Fibroblast of villous mesenchyme (primary cell): ENCODE data around the gene SPTB. TPM values are rescaled to one million over a fixed set of nuclear protein-coding genes. Genes with fewer than 3 reads are reported as not detected.

Experiments
- DNase-seq: peaks from one replicate; pipeline ENCODE4 v3.0.0-alpha.2; 2010; ENCODE audit warnings: low read depth
- H3K4me3 ChIP-seq: 2 replicates; pipeline ENCODE4 v1.5.1; 2011; ENCODE audit warnings: low read depth, mild to moderate bottlenecking, low read length
- total RNA-seq: library from RNA; depleted of rRNA; stranded (reverse); fragments of >200 nt; gene quantifications from 2 replicates; pipeline ENCODE4 v1.2.3, GENCODE V29; 2012
- TF ChIP-seq, protein P1 (sequence below): IDR thresholded peaks from 2 replicates; pipeline ENCODE4 v1.5.1; 2012; ENCODE audit warnings: low read depth, mild to moderate bottlenecking, low read length; ENCODE audit not compliant: insufficient read depth

SPTB gene
- total RNA-seq, 1 donor, result under 0.01 TPM

DNA sequence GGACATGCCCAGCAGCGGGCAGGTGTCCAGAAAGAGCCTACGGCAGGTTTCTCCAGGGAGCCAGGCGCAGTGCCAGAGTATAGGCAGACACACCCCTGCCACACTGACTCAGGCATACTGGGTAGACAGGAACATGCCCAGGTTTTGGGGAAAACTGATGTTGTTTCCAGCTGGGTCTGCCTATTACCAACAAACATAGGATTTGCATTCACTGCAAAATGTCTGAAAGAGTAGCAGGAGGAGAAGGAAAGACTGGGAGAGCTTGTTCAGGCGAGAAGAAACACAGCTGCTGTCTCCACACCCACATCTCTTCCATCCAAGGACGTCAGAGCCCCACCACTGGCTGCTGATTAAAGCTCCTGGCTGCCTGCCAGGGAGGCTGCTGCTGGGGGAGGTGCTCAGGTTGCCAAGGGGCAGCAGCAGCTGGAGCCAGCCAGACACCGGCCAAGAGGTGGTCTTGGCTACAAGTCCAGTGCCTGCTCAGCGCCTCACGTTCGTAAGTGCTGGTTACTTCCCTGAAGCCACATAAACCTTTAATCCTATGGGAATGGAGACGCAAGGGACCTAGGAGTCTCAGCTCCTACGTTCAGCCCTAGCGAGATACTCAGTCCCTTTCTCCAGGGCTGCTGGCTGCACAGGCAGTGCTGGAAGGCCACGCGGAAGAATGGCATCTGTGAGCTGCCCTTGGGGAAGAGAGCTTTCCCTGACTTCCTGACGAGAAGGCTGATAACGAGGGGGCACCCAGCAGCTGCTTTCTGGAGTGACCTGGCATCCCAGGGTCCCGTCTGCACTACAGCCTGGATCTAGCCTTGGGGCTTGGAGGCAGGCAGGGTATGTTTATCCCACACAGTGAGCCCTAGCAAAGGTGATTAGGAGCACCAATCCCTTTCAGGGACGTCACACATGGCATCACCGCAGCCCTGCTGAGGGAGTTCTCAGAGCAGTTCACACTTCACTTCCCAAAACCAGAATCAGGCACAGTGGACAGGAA is 117.4 kb downstream of the SPTB start:
- H3K4me3 ChIP-seq, result peak overlapping the region; percentile 12
- TF ChIP-seq, protein P1, sequence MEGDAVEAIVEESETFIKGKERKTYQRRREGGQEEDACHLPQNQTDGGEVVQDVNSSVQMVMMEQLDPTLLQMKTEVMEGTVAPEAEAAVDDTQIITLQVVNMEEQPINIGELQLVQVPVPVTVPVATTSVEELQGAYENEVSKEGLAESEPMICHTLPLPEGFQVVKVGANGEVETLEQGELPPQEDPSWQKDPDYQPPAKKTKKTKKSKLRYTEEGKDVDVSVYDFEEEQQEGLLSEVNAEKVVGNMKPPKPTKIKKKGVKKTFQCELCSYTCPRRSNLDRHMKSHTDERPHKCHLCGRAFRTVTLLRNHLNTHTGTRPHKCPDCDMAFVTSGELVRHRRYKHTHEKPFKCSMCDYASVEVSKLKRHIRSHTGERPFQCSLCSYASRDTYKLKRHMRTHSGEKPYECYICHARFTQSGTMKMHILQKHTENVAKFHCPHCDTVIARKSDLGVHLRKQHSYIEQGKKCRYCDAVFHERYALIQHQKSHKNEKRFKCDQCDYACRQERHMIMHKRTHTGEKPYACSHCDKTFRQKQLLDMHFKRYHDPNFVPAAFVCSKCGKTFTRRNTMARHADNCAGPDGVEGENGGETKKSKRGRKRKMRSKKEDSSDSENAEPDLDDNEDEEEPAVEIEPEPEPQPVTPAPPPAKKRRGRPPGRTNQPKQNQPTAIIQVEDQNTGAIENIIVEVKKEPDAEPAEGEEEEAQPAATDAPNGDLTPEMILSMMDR, result no peak
- DNase-seq, result peak; percentile 98

DNA sequence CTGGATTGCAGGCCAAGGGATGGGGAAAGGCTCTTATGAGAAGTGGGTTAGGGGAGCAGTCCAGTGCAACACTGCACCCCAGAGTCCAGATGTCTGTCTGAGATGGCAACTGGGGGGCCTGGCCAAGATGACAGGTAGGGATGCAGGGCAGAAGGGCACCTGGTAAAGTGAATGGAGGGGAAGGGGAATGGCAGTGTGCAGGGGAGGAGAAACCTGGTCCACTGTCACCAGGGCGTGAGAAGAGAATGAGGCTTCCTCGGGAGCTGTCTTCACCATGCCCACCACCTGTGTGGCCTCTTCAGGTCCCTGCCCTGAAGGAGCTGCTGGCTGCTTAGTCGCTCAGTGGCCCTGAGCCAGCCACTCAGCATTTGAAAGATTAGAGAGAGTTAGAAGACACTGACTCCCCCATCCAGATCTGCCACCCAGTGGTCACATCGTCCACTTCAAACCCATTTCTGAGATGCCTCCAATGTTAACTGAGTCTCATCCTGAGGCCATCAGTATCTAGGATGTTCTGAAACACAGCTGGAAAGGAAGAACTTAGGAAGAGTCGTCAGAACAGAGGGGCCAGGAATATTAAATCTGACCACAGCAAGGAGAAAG is 118.2 kb downstream of the SPTB start:
- TF ChIP-seq, protein P1, result peak; percentile 32
- no peak overlapping the region for H3K4me3 ChIP-seq
- no peak for DNase-seq

DNA sequence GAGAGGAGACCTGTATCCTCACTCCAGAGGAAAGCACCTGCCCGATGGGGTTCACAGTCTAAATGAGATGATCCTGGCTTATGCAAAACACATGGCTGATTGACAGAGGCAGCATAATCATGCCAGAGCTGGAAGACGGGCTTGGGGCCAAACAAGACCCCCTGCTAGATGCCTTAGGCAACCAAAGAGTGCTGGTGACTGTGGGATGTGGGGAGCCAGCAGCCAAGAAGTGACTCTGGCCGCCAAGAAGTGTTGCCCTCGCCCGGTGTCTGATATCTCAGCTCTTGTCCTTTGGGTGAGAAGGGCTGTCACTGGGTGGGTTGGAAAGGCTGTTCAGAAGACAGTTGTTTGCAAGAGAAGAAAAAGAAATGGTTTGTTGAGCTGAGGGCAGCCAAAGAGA is 118.8 kb downstream of the SPTB start:
- no peak overlapping the region for H3K4me3 ChIP-seq
- DNase-seq, result no peak
- TF ChIP-seq, protein P1, result no peak

DNA sequence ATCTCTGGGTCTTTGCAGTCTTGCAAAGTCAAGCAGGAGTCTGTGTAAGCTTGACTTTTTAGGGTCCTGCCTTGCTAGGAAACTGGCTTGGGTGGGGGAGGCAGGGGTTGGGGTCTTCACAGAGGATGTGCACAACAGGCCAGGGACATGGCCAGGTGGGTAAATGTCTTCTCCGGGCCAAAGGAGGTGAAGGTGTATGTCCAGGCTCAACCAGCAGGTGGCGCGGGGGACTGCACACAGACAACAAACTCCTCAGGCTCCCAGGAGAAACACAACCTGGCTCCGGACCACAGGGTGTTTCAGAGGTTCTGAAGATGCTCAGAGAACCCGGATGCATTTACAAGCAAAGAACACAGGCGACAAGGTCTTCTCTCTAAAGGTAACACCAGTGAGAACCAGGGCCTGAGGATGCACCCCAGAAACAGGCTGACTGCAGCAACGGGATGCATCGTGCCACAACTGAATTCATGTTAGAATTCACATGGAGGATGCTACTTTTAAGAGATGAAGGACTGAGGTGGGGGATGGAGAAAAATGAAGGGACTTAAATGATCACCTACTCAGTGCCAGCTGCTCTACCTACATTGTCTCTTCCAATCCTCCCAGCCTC is 119.5 kb downstream of the SPTB start:
- TF ChIP-seq, protein P1, result peak; percentile 78
- H3K4me3 ChIP-seq, result no peak overlapping the region
- DNase-seq, result peak; percentile 71

DNA sequence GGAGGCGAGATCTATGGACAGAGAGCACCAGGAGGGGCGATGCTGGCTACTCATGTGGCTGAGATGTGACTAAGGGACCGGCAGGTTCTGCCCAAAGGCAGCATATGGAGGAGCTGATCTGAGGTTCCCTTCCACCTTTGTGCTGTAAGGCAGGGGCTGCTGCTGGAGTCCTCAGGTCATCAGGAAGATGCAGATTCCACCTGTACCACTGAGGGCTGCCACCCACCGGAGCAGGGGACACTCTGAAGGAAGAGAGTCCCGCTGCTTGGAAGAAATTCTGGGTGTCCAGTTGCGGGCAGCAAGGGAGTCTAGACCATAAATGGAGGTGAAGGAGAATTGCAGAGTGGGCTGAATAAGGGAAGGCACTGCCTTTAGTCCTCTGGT is 120.2 kb downstream of the SPTB start:
- TF ChIP-seq, protein P1, result no peak
- H3K4me3 ChIP-seq, result no peak overlapping the region
- no peak for DNase-seq

DNA sequence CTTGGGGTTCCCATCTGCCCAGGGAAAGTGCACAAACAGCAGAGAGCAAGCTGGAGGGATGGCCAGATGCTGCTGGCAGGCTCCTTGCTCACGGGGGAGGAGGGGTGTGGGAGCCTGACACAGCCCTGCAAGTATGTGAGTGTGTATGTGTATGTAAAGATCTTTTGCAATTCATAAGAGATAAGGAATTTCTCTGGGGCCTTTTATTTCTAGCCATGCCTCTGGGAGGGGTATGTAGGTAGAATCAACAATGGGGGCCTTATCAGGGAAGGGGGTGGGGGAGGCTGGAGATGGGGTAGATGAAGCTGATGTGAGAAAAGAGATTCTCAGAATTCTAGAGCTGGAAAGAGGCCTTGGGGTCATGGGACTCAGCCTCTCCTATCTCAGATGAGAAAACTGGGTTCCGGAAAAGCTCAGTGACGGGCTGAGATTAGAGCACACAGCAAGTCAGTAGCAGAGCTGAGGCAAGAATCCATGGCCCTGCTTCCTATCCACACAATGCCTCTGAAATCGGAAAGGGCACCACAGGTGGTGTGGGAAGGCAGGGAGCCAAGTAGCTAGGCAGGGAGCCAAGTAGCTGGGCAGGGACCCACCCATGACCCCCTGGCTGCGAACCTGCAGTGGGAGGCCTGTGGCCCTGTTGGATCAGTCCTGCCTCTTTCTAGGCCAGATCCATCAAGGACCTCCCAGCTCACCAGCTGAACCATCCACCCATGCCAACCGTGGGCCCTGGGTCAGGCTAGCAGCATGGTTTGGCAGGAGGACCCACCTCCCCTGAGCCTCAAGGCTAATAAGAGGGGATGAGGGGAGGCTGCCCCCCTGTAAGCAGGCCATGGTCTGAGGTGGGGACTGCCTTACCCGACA is 120.8 kb downstream of the SPTB start:
- DNase-seq, result peak; percentile 97
- no peak overlapping the region for H3K4me3 ChIP-seq
- TF ChIP-seq, protein P1, result no peak
